GM18858 (cell line): ENCODE results near the gene CA10.

Experiments
- ATAC-seq: cut with Tn5 transposase; IDR thresholded peaks from one replicate; pipeline ENCODE4 v1.9.1; 2021; ENCODE audit not compliant: unreplicated experiment

Gene CA10

GRCh38 chr17:51954232-51954765 is 204.2 kb downstream of the CA10 start:
- ATAC-seq, result no peak

- no peak for ATAC-seq
These were observed 206.8 kb downstream of the CA10 start for GRCh38 chr17:51951741-51952140.

- no peak for ATAC-seq
These were observed 210.4 kb downstream of the CA10 start for GRCh38 chr17:51948128-51948527.

GRCh38 chr17:51947160-51947735 is 211.3 kb downstream of the CA10 start:
- no peak for ATAC-seq

- no peak for ATAC-seq
These were observed 212.2 kb downstream of the CA10 start for GRCh38 chr17:51946311-51946710.

- ATAC-seq, result no peak
These were observed 217.2 kb downstream of the CA10 start for GRCh38 chr17:51941272-51941671.

GRCh38 chr17:51937264-51937663 is 221.2 kb downstream of the CA10 start:
- ATAC-seq, result no peak

- ATAC-seq, result no peak
These were observed 223.0 kb downstream of the CA10 start for GRCh38 chr17:51935477-51935876.

GRCh38 chr17:51933647-51934046 is 224.9 kb downstream of the CA10 start:
- no peak for ATAC-seq

- no peak for ATAC-seq
These were observed 232.1 kb downstream of the CA10 start for GRCh38 chr17:51926448-51926847.

GRCh38 chr17:51921500-51921899 is 237.0 kb downstream of the CA10 start:
- no peak for ATAC-seq

GRCh38 chr17:51914577-51914976 is 243.9 kb downstream of the CA10 start:
- no peak for ATAC-seq

GRCh38 chr17:51913491-51914205 is 244.9 kb downstream of the CA10 start:
- ATAC-seq, result no peak

GRCh38 chr17:51912939-51913338 is 245.6 kb downstream of the CA10 start:
- ATAC-seq, result no peak

GRCh38 chr17:51911237-51911636 is 247.3 kb downstream of the CA10 start:
- no peak for ATAC-seq

GRCh38 chr17:51909971-51910370 is 248.5 kb downstream of the CA10 start:
- ATAC-seq, result no peak

GRCh38 chr17:51908841-51909537 is 249.5 kb downstream of the CA10 start:
- ATAC-seq, result peak; percentile 46

- no peak for ATAC-seq
These were observed 251.5 kb downstream of the CA10 start for GRCh38 chr17:51907041-51907440.

GRCh38 chr17:51904379-51904778 is 254.1 kb downstream of the CA10 start:
- no peak for ATAC-seq

- no peak for ATAC-seq
These were observed 257.3 kb downstream of the CA10 start for GRCh38 chr17:51901242-51901641.

GRCh38 chr17:51891936-51892335 is 266.6 kb downstream of the CA10 start:
- no peak for ATAC-seq

GRCh38 chr17:51890710-51891109 is 267.8 kb downstream of the CA10 start:
- no peak for ATAC-seq
